Right forelimb (tissue), 1 donor: ENCODE data around the gene TH.

Source experiments
- DNase-seq: peaks from one replicate; pipeline ENCODE4 v3.0.0-alpha.2; 2018

Gene TH

GRCh38 chr11:2177076-2177475, 5.5 kb upstream of the TH start:
- no peak for DNase-seq

- no peak for DNase-seq
These were observed 4.8 kb upstream of the TH start for GRCh38 chr11:2176389-2176900.

GRCh38 chr11:2175659-2176058, 4.0 kb upstream of the TH start:
- no peak for DNase-seq

GRCh38 chr11:2174361-2174760, 2.7 kb upstream of the TH start:
- DNase-seq, result no peak

GRCh38 chr11:2173761-2174160, 2.1 kb upstream of the TH start:
- no peak for DNase-seq

GRCh38 chr11:2173150-2173693, 1.6 kb upstream of the TH start:
- no peak for DNase-seq

- no peak for DNase-seq
These were observed 1.1 kb upstream of the TH start for GRCh38 chr11:2172676-2173075.

GRCh38 chr11:2169626-2170570, 1.7 kb downstream of the TH start:
- DNase-seq, result no peak

- DNase-seq, result no peak
These were observed 2.6 kb downstream of the TH start for GRCh38 chr11:2169005-2169378.

GRCh38 chr11:2168286-2169004, 3.2 kb downstream of the TH start:
- DNase-seq, result no peak

GRCh38 chr11:2167141-2168045, 4.2 kb downstream of the TH start:
- DNase-seq, result no peak

GRCh38 chr11:2166091-2166851, 5.3 kb downstream of the TH start:
- peak; percentile 65 for DNase-seq

- no peak for DNase-seq
These were observed 6.0 kb downstream of the TH start for GRCh38 chr11:2165571-2165970.

- DNase-seq, result no peak
These were observed 6.6 kb downstream of the TH start for GRCh38 chr11:2164861-2165555.

GRCh38 chr11:2164081-2164480, 7.5 kb downstream of the TH start:
- DNase-seq, result no peak

GRCh38 chr11:2163428-2163978, 8.1 kb downstream of the TH start:
- no peak for DNase-seq

GRCh38 chr11:2160736-2161259, 10.8 kb downstream of the TH start, which contains the start of gene INS:
Gene INS (minus strand): TSS chr11:2161209. CDS start chr11:2160971, 238 bp downstream.
- no peak for DNase-seq

GRCh38 chr11:2159536-2160413, 11.8 kb downstream of the TH start:
- DNase-seq, result no peak

- DNase-seq, result no peak
These were observed 12.6 kb downstream of the TH start for GRCh38 chr11:2158966-2159365.
